ENCODE measurements around the gene CDKAL1.
"Not testable (repeated sequence)": the region's sequence is repeated elsewhere in the genome, so short reads cannot be mapped to it uniquely, and the experiment has no call there.

The CDKAL1 gene

GRCh38 chr6:20708367-20709124 is 174.3 kb downstream of the CDKAL1 start:
- no peak for DNase-seq (ENCODE audit: low spot score)

- no peak for DNase-seq (ENCODE audit: low spot score)
These were observed 175.2 kb downstream of the CDKAL1 start for GRCh38 chr6:20709451-20709850.

GRCh38 chr6:20710341-20710740 is 176.1 kb downstream of the CDKAL1 start:
- no peak for DNase-seq (ENCODE audit: low spot score)

GRCh38 chr6:20711518-20711917 is 177.3 kb downstream of the CDKAL1 start:
- DNase-seq (ENCODE audit: low spot score) = no peak

GRCh38 chr6:20712011-20712410 is 177.8 kb downstream of the CDKAL1 start:
- DNase-seq (ENCODE audit: low spot score) = no peak

GRCh38 chr6:20715135-20715806 is 181.0 kb downstream of the CDKAL1 start:
- no peak for DNase-seq (ENCODE audit: low spot score)

GRCh38 chr6:20716865-20717264 is 182.6 kb downstream of the CDKAL1 start:
- DNase-seq (ENCODE audit: low spot score) = no peak

- DNase-seq (ENCODE audit: low spot score) = no peak
These were observed 183.5 kb downstream of the CDKAL1 start for GRCh38 chr6:20717743-20718142.

GRCh38 chr6:20718705-20719653 is 184.7 kb downstream of the CDKAL1 start:
- DNase-seq (ENCODE audit: low spot score) = peak; percentile 23

- peak; percentile 77 for DNase-seq (ENCODE audit: low spot score)
These were observed 185.7 kb downstream of the CDKAL1 start for GRCh38 chr6:20719980-20720379.

- DNase-seq (ENCODE audit: low spot score) = not testable (repeated sequence)
These were observed 186.9 kb downstream of the CDKAL1 start for GRCh38 chr6:20721121-20721520.

- DNase-seq (ENCODE audit: low spot score) = no peak
These were observed 188.2 kb downstream of the CDKAL1 start for GRCh38 chr6:20722455-20722854.

GRCh38 chr6:20723236-20723635 is 189.0 kb downstream of the CDKAL1 start:
- no peak for DNase-seq (ENCODE audit: low spot score)

- DNase-seq (ENCODE audit: low spot score) = no peak
These were observed 190.4 kb downstream of the CDKAL1 start for GRCh38 chr6:20724443-20725190.

- not testable (repeated sequence) for DNase-seq (ENCODE audit: low spot score)
These were observed 191.0 kb downstream of the CDKAL1 start for GRCh38 chr6:20725235-20725634.

GRCh38 chr6:20729086-20729485 is 194.8 kb downstream of the CDKAL1 start:
- DNase-seq (ENCODE audit: low spot score) = no peak

GRCh38 chr6:20732362-20732761 is 198.1 kb downstream of the CDKAL1 start:
- DNase-seq (ENCODE audit: low spot score) = not testable (repeated sequence)

GRCh38 chr6:20732896-20733295 is 198.6 kb downstream of the CDKAL1 start:
- DNase-seq (ENCODE audit: low spot score) = no peak

- no peak for DNase-seq (ENCODE audit: low spot score)
These were observed 203.7 kb downstream of the CDKAL1 start for GRCh38 chr6:20737912-20738311.

- no peak for DNase-seq (ENCODE audit: low spot score)
These were observed 205.8 kb downstream of the CDKAL1 start for GRCh38 chr6:20740088-20740487.

- no peak for DNase-seq (ENCODE audit: low spot score)
These were observed 206.5 kb downstream of the CDKAL1 start for GRCh38 chr6:20740727-20741126.

- no peak for DNase-seq (ENCODE audit: low spot score)
These were observed 207.2 kb downstream of the CDKAL1 start for GRCh38 chr6:20741490-20741889.
